NCI-H524 treated with DMSO at 0.1 percent for 48 hours (cell line): ENCODE measurements around the gene CDK17.
"Not testable (repeated sequence)": the region's sequence is repeated elsewhere in the genome, so short reads cannot be mapped to it uniquely, and the experiment has no call there.

ENCODE experiments used
- DNase-seq: peaks from one replicate; lab custom pipeline; 2025; lab: John Stamatoyannopoulos, UW

Gene CDK17

GRCh38 chr12:96417688-96418087 is 17.4 kb upstream of the CDK17 start:
- DNase-seq, result not testable (repeated sequence)

- no peak for DNase-seq
Observed at GRCh38 chr12:96416033-96416799, 16.0 kb upstream of the CDK17 start.

GRCh38 chr12:96414637-96415036 is 14.4 kb upstream of the CDK17 start:
- DNase-seq, result peak; percentile 40

GRCh38 chr12:96412431-96412830 is 12.2 kb upstream of the CDK17 start:
- no peak for DNase-seq

GRCh38 chr12:96409731-96410130 is 9.5 kb upstream of the CDK17 start:
- no peak for DNase-seq

GRCh38 chr12:96408993-96409392 is 8.8 kb upstream of the CDK17 start:
- no peak for DNase-seq

- not testable (repeated sequence) for DNase-seq
Observed at GRCh38 chr12:96407429-96408097, 7.3 kb upstream of the CDK17 start.

- no peak for DNase-seq
Observed at GRCh38 chr12:96404696-96405095, 4.5 kb upstream of the CDK17 start.

GRCh38 chr12:96403870-96404269 is 3.6 kb upstream of the CDK17 start:
- DNase-seq, result no peak

GRCh38 chr12:96402522-96402921 is 2.3 kb upstream of the CDK17 start:
- not testable (repeated sequence) for DNase-seq

- DNase-seq, result no peak
Observed at GRCh38 chr12:96402061-96402460, 1.8 kb upstream of the CDK17 start.

- no peak for DNase-seq
Observed at GRCh38 chr12:96401076-96401871, 1.0 kb upstream of the CDK17 start.

- DNase-seq, result no peak
Observed at GRCh38 chr12:96400631-96401075, 414 bp upstream of the CDK17 start.

GRCh38 chr12:96399120-96399918 is 920 bp downstream of the CDK17 start:
- DNase-seq, result no peak

GRCh38 chr12:96398424-96399119 is 1.7 kb downstream of the CDK17 start:
- DNase-seq, result no peak

GRCh38 chr12:96397756-96398423 is 2.3 kb downstream of the CDK17 start:
- DNase-seq, result no peak

GRCh38 chr12:96396914-96397313 is 3.3 kb downstream of the CDK17 start:
- DNase-seq, result no peak

GRCh38 chr12:96396209-96396608 is 4.0 kb downstream of the CDK17 start:
- DNase-seq, result no peak

- no peak for DNase-seq
Observed at GRCh38 chr12:96395236-96395635, 5.0 kb downstream of the CDK17 start.

- DNase-seq, result not testable (repeated sequence)
Observed at GRCh38 chr12:96393229-96393628, 7.0 kb downstream of the CDK17 start.

GRCh38 chr12:96392397-96392796 is 7.8 kb downstream of the CDK17 start:
- no peak for DNase-seq
